Ishikawa (cell line): ENCODE results near the gene STX19.

ENCODE experiments used
- CEBPB ChIP-seq: IDR thresholded peaks from 2 replicates; pipeline ENCODE4 v1.6.1; 2012
- EGR1 ChIP-seq: IDR thresholded peaks from 2 replicates; pipeline ENCODE4 v1.6.1; 2012
- NFIC ChIP-seq: IDR thresholded peaks from 2 replicates; pipeline ENCODE4 v1.6.1; 2012
- RAD21 ChIP-seq: IDR thresholded peaks from 2 replicates; pipeline ENCODE4 v1.6.1; 2012; ENCODE audit warnings: low read depth
- REST ChIP-seq: IDR thresholded peaks from 2 replicates; pipeline ENCODE4 v1.6.1; 2012; ENCODE audit warnings: low read depth, mild to moderate bottlenecking
- TAF1 ChIP-seq: IDR thresholded peaks from 2 replicates; pipeline ENCODE4 v1.6.1; 2012; ENCODE audit warnings: low read depth, mild to moderate bottlenecking
- TCF12 ChIP-seq: IDR thresholded peaks from 2 replicates; pipeline ENCODE4 v1.6.1; 2012; ENCODE audit warnings: low read depth

DNA sequence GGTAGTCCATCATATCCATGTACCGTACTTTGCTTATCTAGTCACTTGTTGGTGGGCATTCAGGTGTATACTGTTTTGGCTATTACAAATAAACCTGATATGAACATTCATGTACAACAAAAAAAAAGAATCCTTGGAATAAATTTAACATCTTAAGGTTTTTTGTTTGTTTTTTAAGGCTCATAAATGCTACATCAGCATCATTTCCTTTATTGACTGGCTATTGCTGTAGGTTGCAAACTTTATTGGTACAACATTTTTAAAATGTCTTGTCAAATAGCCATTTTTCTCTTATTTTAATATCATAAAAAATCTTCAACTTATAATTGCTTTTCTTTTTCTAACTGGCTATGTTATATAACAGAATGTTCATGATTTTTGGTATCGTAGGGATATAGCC lies 18.1 kb upstream of the STX19 start:
- TF ChIP-seq CEBPB (no peak), TAF1 (no peak), NFIC (no peak), EGR1 (no peak), TCF12 (no peak), REST (no peak), RAD21 (no peak)
